DMS114 treated with DMSO at 0.1 percent for 48 hours (cell line): ENCODE measurements around the gene DEDD.
"Not testable (repeated sequence)": the region's sequence is repeated elsewhere in the genome, so short reads cannot be mapped to it uniquely, and the experiment has no call there.

ENCODE experiments used
- DNase-seq: peaks from one replicate; lab custom pipeline; 2025; ENCODE audit not compliant: unreplicated experiment; lab: John Stamatoyannopoulos, UW

DEDD gene

DNA sequence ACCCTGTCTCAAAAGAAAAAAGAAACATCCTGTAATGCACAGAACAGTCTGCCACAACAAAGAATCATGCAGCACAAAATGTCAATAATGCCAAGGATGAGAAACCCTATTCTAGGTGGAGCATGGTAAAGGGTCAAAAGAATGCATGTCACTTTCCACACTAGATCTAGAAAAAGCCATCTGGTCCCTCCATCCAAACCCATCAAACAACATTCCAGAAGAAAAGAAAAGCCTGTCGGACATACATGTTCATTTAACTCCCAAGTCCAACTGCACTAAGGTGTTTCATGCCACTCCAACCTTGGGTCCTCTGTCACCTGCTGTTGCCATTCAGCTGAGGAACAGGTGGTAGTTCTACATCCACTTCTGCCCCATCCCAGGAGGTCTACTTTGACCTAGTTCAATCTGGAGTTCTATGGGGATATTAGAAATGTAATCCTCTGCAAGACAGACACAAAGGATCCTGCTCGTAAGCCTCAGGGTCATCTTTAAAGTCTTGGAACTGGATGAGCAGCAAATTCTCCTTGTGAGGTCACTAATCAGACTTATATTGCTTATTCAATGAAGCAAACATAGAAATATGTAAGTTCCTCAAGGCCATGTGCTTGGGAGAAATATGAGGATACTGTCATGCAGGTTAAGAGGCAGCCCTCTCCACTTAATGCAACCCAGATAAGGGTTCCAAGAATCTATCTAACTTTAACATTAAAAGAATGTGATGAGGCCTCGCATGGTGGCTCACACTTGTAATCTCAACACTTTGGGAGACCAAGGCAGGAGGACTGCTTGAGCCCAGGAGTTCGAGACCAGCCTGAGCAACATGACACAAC lies 3.7 kb downstream of the DEDD start:
- no peak for DNase-seq

DNA sequence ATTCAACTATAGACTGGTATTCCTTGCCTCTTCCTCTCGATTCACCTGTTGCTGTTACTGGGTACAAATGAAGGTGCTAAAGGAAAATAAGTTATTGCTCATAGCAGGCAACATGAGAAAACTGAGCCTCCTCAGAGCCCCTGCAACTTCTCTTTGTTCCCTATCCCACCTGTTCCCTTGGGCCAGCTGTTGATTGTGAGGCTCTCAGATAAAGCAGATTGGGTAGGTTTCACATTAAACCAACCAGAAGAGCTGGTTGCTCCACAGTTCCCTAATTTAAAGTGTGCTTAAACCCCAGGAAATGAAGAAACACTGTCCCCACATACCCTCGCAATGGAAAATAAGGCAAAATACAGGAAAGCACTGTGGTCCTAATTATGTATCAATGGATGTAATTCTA lies 4.8 kb downstream of the DEDD start:
- no peak for DNase-seq

DNA sequence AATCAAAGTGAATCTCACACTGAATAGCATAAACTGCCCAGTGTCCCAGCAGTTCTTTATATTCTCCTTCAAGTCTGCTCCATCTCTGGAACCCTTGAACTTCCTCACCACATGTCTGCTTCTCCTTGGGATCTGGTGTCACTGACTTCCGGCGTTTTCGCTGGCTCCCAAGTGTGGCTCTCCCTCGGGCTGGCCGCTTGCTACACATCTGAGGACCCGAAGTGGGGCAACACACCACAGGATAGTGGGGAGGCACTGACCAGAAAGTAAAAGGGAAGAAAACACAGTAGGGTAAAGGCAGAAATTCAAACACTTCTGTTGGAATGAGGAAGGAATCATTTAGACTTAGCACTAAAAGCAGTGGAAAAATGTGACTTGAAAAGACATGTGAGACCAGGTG lies 9.5 kb downstream of the DEDD start:
- DNase-seq = no peak

DNA sequence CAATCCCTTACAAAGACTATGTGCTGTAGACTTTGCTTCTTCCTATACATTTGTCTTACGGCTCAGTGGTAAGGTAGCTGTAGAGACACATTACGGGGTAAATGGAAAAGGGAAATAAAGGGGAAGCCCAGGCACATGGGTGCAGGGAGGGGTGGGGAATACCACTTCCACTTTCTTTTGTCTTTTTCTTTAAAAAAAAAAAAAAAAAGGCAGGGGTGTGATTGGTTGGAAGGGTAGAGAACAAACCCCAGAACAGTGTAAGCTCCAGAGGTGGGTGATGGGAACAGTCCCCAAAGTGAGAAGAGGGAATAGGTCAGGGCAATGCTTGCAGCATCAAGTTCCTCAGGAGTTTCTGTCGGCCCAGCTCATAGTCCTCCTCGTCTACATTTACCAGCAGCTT lies 10.6 kb downstream of the DEDD start:
- no peak for DNase-seq

DNA sequence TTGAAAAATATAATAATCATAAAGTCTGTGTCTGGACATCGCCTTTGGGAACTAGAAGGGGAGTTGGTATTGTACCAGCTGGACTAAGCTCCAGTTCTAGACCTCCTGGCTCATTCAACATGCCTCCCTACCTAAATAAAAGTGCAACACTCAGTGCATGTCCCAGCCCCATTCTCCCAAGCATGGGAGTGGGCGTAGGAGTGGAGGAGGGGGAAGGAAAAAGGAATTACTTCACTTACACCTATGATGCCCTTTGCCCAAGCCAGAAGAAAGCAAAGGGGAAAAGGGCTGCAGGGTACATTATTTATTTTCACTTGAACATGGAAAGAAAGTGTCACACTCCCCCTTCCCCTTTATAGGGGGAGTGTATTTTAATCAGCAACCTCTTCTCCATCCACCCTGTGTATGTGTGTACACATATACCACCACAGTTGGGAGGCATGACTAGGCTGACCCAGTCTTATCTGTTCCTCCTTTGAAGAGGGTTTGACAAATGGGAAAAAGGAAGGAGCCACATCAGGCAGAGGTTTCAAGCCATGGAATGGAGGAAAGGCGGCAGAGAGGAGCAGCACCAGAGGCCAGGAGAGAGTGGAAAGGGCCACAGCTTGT lies 11.3 kb downstream of the DEDD start:
- no peak for DNase-seq

DNA sequence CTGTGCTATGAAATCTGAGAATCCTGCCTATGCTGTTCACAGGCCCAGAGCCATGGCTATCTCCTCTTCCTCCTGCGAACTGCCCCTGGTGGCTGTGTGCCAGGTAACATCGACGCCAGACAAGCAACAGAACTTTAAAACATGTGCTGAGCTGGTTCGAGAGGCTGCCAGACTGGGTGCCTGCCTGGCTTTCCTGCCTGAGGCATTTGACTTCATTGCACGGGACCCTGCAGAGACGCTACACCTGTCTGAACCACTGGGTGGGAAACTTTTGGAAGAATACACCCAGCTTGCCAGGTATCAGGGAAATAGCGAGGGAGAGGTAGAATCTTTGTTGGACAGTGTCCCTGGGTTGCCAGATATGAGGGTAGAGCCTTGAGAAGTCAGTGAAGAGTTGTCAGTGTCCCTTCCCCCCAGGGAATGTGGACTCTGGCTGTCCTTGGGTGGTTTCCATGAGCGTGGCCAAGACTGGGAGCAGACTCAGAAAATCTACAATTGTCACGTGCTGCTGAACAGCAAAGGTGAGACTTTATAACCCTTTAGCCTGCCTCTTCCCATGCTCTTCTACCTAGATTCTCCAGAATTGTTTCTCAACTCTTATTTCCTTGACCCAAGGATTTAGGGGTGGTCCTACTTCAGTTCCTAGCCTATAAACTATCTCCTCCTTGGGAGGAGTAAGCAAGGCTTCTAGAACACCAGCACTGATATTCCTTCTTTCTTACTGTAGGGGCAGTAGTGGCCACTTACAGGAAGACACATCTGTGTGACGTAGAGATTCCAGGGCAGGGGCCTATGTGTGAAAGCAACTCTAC lies 13.2 kb downstream of the DEDD start:
- peak; percentile 91 for DNase-seq

DNA sequence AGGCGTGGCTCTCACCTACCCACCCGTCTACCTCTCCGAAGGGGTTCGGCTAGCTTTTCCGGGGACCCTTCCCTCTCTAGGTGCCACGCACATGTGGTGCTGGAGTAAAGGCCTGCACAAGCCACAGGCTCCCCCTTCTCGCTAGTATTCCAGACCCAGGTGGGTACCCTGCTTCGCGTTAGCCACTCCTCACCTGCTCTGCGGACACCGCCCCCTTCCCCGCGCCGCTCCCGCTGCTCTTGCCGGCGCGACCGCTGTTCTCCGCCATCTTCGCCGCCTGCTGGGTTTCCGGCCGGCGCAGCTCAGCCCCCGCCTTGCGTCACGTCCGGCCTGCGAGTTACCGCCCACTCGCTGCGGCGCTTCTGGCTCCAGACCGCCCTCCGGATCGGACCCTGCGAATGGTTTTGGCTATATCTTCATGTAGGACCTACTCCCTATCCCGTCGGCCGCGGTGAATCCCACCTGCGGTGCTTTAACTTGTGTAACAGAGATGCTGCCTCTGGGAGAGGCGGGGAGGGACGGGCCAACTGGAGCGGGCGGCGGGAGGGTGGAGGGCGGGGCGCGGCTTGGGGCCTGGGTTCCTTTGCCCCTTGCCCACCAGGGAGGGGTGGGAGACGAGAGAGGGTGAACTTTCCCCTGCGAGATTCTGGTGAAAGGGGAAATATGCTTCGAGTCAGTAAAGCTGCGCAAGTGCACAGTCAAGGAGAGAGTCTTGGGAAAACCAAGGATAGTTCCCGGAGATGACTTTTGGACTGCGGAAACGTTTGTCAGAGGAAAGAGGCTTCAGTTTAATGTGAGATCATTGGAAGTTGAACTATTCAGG lies 14.5 kb downstream of the DEDD start, which contains the start of the genes NIT1 and PFDN2:
NIT1 (plus strand) TSS at position 347 of the 823 bp plus-strand sequence; CDS start at position 419, 72 bp downstream.
PFDN2 (minus strand) TSS at position 279 of the 823 bp plus-strand sequence; CDS start at position 268, 11 bp downstream.
- DNase-seq = peak; percentile 84

DNA sequence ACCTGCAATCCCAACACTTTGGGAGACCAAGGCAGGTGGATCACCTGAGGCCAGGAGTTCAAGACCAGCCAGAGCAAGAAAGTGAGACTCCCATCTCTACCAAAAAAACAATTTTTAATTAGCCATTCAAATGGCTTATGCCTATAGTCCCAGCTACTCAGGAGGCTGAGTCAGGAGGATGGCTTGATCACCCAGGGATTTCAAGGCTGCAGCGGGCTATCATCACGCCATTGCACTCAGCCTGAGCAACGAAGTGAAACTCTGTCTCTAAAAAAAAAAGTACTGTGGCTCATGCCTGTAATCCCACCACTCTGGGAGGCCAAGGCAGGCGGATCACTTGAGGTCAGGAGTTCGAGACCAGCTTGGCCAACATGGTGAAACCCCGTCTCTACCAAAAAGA lies 16.5 kb downstream of the DEDD start:
- not testable (repeated sequence) for DNase-seq

DNA sequence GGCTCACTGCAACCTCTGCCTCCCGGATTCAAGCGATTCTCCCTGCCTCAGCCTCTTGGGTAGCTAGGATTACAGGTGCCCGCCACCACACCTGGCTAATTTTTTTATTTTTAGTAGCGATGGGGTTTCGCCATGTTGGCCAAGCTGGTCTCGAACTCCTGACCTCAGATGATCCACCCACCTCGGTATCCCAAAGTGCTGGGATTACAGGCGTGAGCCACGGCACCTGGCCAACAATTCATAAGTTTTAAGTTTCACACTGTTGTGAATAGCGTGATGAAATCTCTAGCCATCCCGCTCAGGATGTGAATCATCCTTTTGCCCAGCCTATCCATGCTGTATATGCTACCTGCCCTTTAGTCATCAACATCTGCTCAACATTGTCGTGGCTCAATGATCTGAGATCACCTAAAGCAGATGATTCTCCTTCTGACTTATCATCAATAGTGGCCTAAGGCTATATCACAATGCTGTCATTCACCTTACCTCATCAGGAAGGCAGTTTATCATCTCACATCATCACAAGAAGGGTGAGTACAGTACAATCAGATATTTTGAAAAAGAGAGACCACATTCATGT lies 17.2 kb downstream of the DEDD start:
- no peak for DNase-seq

DNA sequence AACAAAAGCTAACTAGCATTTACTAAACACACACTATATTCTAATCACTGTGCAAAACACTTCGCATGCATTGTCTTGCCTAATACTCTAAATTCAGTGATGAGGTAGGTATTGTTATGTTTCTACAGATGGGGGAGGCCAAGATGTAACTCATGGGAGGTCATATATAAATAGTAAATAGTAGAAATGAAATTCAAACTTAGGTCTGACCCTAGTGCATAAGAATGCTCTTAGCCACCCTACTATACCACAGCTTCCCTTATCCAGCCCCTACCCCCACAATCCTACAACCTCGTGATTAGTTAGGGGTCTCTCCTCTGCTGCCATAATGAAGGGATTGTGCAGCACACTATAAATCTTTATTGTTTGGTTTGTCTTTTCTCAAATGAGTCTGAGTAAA lies 17.9 kb downstream of the DEDD start:
- DNase-seq = no peak

DNA sequence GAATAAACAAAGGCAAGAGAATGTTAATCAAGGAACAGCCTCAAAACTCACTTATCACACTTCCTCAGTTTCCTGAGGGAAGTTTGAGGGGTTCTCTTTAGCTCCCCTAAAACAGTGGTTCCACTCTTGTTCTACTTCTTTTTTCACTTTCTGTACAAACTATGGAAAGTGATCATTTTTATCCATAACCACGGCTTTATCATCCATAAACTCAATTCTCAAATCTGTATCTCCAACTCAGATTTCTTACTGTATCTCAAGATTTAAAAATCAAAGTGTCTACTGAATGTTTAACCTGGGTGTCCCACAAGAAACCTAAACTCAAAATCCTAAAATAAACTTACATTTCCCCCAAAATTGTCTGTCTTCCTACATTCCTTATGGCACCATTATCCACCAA lies 18.6 kb downstream of the DEDD start:
- no peak for DNase-seq

DNA sequence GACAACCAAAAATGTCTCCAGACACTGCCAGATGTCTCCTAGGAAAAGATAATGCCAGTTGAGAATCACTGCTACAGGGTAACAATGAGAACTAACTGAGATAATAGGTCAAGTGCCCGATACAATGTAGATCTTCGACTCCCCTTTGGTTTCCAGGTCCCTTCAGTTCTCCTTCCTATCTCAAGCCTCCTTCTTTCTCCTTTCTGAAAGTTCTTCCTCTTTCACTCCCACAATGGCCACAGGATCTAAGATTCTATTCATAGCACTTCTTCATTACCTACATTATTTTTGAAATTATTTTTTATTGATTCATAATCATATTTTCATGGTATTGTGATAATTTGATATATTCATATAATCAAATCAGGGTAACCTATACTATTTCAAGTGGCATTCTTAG lies 20.9 kb downstream of the DEDD start:
- no peak for DNase-seq

DNA sequence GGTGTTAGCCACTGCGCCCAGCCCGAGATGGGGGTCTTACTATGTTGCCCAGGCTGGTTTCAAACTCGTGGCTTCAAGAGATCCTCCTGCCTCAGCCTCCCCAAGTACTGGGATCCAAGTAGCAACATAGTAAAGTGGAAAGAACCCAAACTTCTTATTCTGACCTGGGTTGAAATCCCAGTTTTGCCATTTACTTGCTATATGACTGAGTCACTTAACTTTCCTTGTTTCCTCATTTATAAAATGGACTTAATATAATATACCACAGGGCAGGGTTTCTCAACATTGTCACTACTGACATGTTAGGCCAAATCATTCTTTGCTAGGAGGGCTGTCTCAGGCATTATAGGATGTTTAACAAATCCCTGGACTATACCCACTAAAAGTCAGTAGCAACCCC lies 21.4 kb downstream of the DEDD start:
- no peak for DNase-seq

DNA sequence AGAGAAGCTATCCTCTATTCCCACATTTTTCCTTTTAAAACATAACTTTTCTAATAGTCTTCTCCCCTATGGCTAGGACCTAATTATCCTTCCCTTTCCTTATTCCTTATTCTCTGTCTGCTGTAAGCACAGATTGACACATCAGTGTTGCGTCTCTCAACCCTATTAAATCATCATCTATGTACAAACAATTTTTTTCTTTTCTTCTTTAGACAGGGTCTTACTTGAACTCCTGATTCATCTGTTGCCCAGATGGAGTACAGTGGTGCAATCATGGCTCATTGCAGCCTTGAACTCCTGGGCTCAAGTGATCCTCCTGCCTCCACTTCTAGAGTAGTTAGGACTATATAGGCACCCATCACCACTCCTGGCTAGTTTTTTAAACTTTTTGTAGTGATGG lies 26.0 kb downstream of the DEDD start:
- DNase-seq = no peak

DNA sequence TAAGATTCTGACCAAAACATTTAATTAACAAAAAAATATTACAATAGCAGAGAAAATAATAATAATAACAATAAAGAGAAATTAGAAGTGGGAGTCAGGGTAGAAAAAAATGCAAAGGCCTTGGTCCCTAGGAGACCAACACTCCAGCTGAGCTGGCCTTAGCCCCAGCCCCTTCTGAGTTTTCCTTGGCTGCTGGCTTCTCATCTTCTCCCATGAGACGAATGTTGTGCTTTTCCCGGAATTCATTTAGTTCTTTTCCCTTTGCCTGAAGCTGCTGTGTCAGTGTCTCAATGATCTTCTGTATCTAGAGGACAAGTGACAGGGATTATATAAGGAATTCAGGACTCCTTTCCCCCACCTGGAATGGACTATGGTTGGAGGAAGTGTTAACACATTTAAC lies 31.9 kb downstream of the DEDD start:
- no peak for DNase-seq

DNA sequence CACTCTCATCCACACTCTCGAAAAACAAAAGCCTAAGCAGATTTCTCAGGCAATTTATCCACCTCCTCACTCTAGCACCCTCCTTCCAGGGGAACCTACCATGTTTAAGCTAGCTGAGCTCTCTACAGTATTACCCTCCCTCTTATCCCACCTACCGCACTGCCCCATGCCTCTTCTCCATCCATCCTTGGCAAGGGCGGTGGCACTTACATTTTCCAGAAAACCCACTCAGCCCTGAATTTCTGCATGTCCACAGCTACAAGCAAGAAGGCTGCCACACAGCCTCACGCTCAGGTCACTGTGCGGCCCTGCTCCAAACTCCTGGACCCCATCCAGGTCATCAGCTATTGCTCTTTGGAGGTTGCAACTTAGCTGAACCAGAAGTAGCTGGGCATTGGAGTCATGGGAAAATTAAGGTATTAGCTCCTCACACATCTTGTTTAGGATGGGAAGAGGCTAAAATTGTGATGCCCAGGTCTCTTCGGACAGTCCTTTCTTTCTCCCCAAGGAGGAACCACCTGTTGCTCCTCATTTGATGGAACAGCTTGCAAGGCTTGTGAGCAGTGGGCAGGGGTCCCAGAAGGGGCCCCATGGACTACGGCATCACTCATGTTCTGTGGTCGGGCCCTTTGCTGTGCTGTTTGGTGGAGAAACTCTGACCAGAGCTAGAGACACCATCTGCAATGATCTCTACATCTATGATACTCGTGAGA lies 33.2 kb downstream of the DEDD start:
- DNase-seq = peak; percentile 28

DNA sequence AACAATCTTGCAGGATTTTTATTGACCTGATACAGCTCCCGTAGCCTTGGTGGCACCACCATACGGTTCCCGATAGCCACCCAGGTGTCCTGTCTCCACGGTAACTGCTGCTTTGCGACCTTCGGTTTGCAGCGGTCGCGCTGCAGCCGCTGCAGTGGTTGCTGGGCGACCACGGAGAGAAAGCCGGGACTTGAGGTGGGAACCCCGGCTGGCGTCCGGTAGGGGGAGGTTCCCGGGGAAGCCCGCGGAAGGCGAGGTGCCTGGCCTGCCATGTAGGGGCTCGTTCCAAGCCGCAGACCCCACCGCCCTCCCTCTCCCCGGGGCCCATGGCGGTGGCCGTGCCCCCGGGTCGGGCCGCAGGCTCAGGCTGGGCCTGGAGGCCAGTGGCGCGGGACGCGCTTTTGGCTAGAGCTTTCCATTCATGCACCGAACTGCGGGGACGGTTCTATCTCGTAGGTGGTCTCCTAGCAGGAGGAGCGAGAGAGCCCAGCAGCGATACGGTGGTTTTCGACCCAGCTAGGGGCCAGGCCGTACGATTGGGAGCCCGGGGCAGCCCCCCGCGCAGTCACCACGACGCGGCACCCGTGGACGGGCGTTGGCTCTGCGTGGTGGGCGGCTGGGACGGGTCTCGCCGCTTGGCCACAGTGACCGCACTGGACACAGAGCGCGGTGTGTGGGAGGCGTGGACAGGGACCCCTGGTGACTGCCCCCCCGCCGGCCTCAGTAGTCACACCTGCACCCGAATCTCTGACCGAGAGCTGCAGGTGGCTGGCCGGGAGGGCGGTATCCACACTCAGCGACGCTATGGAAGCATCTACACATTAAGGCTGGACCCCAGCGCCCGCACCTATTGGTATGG lies 34.0 kb downstream of the DEDD start, which contains the start of gene KLHDC9:
KLHDC9 (plus strand) TSS at position 152 of the 859 bp plus-strand sequence; CDS start at position 327, 175 bp downstream.
- peak; percentile 70 for DNase-seq

DNA sequence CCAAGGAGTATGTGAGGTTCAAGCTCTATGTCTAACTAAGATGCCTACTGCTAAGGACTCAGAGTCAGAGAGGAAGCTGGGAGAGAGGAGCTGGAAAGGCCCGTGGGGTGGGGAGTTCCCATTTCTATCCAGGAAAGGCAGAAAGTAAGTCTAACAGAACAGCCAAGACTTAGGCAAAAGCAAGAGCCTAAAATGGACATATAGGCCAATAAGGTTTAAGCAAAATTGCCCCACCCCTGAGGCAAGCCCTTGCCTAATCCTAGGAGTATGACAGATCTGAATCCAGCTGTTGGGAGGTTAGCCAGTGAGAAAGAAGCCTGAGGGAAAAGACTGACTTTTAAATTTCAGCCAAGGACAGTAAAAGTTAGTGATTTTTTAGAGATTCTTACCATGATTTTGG lies 35.9 kb downstream of the DEDD start:
- DNase-seq = no peak

DNA sequence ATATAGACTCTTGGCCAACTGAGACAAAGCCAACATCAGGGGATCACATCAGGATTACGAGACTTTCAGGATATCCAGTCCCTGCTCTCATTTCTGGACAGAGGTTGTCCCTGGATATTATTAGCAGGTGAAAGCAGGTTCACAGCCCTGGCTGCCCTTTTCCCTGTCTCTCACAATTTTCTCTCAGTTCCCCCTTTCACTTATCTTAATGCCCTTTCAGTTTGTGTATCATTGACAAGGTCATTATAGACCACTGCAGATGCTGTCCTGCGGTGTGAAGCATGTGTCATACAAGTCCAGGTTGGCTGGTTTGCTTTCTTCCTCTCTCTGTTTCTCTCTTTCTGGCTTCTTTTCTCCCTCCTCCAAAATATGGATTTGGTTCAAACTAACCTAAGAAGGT lies 36.5 kb downstream of the DEDD start:
- DNase-seq = no peak
